K562 (cell line): ENCODE measurements around the gene METTL25B. TPM values are rescaled to one million over a fixed set of nuclear protein-coding genes. Genes with fewer than 3 reads are reported as not detected.

ENCODE experiments used
- CC2D1A ChIP-seq: fragments of 450-650 bp; IDR thresholded peaks from 2 replicates; pipeline ENCODE4 v1.6.1; 2017; ENCODE audit warnings: mild to moderate bottlenecking
- EP300 ChIP-seq: IDR thresholded peaks from 2 replicates; pipeline ENCODE4 v1.6.1; 2012; ENCODE audit warnings: low read length, improper control_type of control experiment
- FOSL1 ChIP-seq: fragments of 200-800 bp; sonication (Bioruptor generic); conservative IDR thresholded peaks from 2 replicates; pipeline ENCODE4 v1.6.1; 2016; ENCODE audit warnings: missing genetic modification characterization, missing compliant biosample characterization
- L3MBTL2 ChIP-seq: fragments of 450-650 bp; IDR thresholded peaks from 2 replicates; pipeline ENCODE4 v1.6.1; 2016; ENCODE audit warnings: mild to moderate bottlenecking, moderate library complexity
- NCOA6 ChIP-seq: fragments of 450-650 bp; IDR thresholded peaks from 2 replicates; pipeline ENCODE4 v1.6.1; 2017; ENCODE audit warnings: mild to moderate bottlenecking
- NRF1 ChIP-seq, 2 experiments: fragments of 450-650 bp; IDR thresholded peaks in 1 of 2; conservative IDR thresholded peaks in 1 of 2; 2 replicates each; pipeline ENCODE4 v1.6.1; 2014; ENCODE audit warnings: mild to moderate bottlenecking in 2 of 2
- SMAD3 ChIP-seq: fragments of 450-650 bp; formaldehyde crosslinking; conservative IDR thresholded peaks from 2 replicates; pipeline ENCODE4 v1.4.0; 2020; ENCODE audit warnings: mild to moderate bottlenecking
- SMC3 ChIP-seq: conservative IDR thresholded peaks from 2 replicates; pipeline ENCODE4 v1.6.1; 2011; ENCODE audit warnings: low read depth, low read length, improper control_type of control experiment; ENCODE audit not compliant: insufficient read depth
- TFAP4 ChIP-seq: sonication (generic); formaldehyde crosslinking; IDR thresholded peaks from 2 replicates; pipeline ENCODE4 v1.8.0; 2022; ENCODE audit warnings: missing genetic modification reagents, mild to moderate bottlenecking, moderate library complexity, borderline replicate concordance
- UBTF ChIP-seq, 2 experiments: IDR thresholded peaks; 2 replicates each; pipeline ENCODE4 v1.6.1; 2012; ENCODE audit warnings: improper control_type of control experiment in 2 of 2, low read depth in 2 of 2, low read length in 2 of 2, borderline replicate concordance in 1 of 2
- XRCC5 ChIP-seq: fragments of 200-400 bp; formaldehyde crosslinking; IDR thresholded peaks from 2 replicates; pipeline ENCODE4 v1.6.1; 2017; ENCODE audit warnings: low read depth, mild to moderate bottlenecking, low read length
- ZNF24 ChIP-seq: fragments of 450-650 bp; IDR thresholded peaks from 2 replicates; pipeline ENCODE4 v1.6.1; 2016
- ZZZ3 ChIP-seq: fragments of 450-650 bp; IDR thresholded peaks from 2 replicates; pipeline ENCODE4 v1.6.1; 2016; ENCODE audit warnings: antibody characterized with exemption, mild to moderate bottlenecking, moderate library complexity
- polyA plus RNA-seq, 8 experiments: library from polyadenylated mRNA; depleted of rRNA in 4 of 8; stranded (reverse) in 5 of 8; unstranded in 3 of 8; fragments of >200 nt; fragmentation: Nextera tagmentation in 2 of 8; fragmentation: Illumina TruSeq in 1 of 8; extraction: Ambion mirVana in 2 of 8; extraction: Trizol in 1 of 8; gene quantifications; 2 replicates each; pipeline versions ENCODE4 v1.2.1 to v1.2.3, GENCODE V29; 2011 to 2014; ENCODE audit warnings: inconsistent platforms in 1 of 8, missing spikeins in 1 of 8
- total RNA-seq, 7 experiments: library from RNA; depleted of rRNA in 6 of 7; stranded (reverse); fragments of >200 nt in 6 of 7; fragmentation: Illumina TruSeq in 2 of 7; extraction: Trizol in 2 of 7; gene quantifications; 2 replicates each; pipeline versions ENCODE4 v1.2.1 to v1.2.3, GENCODE V29; 2011 to 2021; ENCODE audit warnings: low replicate concordance in 1 of 7
- TF ChIP-seq, protein P1 (sequence below): sonication (generic); formaldehyde crosslinking; IDR thresholded peaks from 2 replicates; pipeline ENCODE4 v1.8.0; 2023; ENCODE audit warnings: missing genetic modification reagents, mild to moderate bottlenecking, borderline replicate concordance
- TF ChIP-seq, protein P2 (sequence below): sonication (generic); formaldehyde crosslinking; IDR thresholded peaks from 2 replicates; pipeline ENCODE4 v1.9.0; 2022; ENCODE audit warnings: mild to moderate bottlenecking, missing genetic modification reagents
- TF ChIP-seq, protein P3 (sequence below): fragments of 250-450 bp; sonication (Bioruptor Pico); IDR thresholded peaks from 2 replicates; pipeline ENCODE4 v1.5.0; 2020; ENCODE audit warnings: mild to moderate bottlenecking

METTL25B gene
- total and polyA plus RNA-seq, 9 of the 15 experiments (the other 6 are each of a cell fraction or from before 2014, with no cell fraction given) = 7.7 to 48.3 (median 33.1) TPM

DNA sequence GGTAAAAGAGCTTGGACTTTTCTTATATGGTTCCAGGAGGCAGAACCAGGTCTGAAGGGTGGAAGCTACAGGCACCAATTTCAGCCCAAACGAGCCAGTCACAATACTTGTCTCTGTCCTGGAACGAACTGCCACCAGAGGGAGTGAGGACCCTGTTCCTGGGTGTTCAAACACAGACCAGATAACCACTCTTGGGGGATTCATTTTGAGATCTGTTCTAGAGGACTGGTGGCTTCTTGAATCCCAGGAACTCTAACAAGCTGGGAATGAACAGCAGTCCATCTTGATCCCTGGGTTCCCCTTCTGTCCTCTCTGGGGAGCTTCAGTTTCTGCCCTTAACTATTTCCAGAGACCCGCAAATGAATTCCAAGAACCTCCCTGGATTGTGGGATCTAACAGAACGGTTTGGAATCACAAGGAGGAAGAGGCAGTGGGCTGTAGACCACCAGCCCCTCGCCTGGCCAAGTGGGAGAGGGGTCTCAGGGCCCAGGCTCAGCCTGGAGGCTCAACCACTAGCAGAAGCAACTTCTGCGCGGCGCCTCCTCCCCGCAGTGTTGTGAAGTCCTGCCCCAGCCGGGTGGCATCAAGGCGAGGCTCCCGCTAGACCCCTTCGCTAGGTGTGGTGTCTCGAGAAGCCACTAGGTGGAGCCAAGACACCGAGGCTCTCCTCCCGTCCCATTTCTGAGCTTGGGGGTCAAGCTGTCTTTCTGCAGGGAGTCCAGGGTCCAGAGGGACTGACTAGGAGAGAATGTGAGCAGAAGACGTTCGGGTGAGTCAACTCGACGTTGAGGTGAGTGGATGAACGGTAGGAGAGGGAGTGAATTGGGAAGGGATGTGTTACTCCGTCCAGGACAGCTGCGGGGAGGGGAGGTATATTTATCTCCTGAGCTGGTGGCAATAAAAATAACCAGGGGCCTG is 39.0 kb upstream of the METTL25B start (continued):
- TF ChIP-seq UBTF (IDR thresholded peaks at IDR 0.05; ENCODE audit: borderline replicate concordance in 1 of 2, low read depth in 2 of 2, low read length in 2 of 2) = 0 out of 4 replicates have a peak, but pooled peaks of 1 of the 2 experiments have one; percentile 43
- TF ChIP-seq NCOA6 = no peak
- peak; percentile 30; the same call in 1 of the 2 replicates for TF ChIP-seq ZNF24
- TF ChIP-seq TFAP4 (CRISPR knock-in tag) = peak; percentile 81
- peak; percentile 98 for TF ChIP-seq SMC3
- TF ChIP-seq SMAD3 (CRISPR knock-in tag) = no peak
- TF ChIP-seq ZZZ3 = no peak
- TF ChIP-seq FOSL1 (tag) = no peak; the same call in 1 of the 2 replicates
- TF ChIP-seq, protein P1, sequence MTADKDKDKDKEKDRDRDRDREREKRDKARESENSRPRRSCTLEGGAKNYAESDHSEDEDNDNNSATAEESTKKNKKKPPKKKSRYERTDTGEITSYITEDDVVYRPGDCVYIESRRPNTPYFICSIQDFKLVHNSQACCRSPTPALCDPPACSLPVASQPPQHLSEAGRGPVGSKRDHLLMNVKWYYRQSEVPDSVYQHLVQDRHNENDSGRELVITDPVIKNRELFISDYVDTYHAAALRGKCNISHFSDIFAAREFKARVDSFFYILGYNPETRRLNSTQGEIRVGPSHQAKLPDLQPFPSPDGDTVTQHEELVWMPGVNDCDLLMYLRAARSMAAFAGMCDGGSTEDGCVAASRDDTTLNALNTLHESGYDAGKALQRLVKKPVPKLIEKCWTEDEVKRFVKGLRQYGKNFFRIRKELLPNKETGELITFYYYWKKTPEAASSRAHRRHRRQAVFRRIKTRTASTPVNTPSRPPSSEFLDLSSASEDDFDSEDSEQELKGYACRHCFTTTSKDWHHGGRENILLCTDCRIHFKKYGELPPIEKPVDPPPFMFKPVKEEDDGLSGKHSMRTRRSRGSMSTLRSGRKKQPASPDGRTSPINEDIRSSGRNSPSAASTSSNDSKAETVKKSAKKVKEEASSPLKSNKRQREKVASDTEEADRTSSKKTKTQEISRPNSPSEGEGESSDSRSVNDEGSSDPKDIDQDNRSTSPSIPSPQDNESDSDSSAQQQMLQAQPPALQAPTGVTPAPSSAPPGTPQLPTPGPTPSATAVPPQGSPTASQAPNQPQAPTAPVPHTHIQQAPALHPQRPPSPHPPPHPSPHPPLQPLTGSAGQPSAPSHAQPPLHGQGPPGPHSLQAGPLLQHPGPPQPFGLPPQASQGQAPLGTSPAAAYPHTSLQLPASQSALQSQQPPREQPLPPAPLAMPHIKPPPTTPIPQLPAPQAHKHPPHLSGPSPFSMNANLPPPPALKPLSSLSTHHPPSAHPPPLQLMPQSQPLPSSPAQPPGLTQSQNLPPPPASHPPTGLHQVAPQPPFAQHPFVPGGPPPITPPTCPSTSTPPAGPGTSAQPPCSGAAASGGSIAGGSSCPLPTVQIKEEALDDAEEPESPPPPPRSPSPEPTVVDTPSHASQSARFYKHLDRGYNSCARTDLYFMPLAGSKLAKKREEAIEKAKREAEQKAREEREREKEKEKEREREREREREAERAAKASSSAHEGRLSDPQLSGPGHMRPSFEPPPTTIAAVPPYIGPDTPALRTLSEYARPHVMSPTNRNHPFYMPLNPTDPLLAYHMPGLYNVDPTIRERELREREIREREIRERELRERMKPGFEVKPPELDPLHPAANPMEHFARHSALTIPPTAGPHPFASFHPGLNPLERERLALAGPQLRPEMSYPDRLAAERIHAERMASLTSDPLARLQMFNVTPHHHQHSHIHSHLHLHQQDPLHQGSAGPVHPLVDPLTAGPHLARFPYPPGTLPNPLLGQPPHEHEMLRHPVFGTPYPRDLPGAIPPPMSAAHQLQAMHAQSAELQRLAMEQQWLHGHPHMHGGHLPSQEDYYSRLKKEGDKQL (CRISPR knock-in tag) = peak; percentile 65; the same call in 1 of the 2 replicates
- peak; percentile 55 for TF ChIP-seq L3MBTL2
- 0 out of 2 replicates have a peak, but pooled peaks have one; percentile 64 for TF ChIP-seq XRCC5
- TF ChIP-seq, protein P2, sequence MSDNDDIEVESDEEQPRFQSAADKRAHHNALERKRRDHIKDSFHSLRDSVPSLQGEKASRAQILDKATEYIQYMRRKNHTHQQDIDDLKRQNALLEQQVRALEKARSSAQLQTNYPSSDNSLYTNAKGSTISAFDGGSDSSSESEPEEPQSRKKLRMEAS = 0 out of 2 replicates have a peak, but pooled peaks have one; percentile 29
- TF ChIP-seq, protein P3, sequence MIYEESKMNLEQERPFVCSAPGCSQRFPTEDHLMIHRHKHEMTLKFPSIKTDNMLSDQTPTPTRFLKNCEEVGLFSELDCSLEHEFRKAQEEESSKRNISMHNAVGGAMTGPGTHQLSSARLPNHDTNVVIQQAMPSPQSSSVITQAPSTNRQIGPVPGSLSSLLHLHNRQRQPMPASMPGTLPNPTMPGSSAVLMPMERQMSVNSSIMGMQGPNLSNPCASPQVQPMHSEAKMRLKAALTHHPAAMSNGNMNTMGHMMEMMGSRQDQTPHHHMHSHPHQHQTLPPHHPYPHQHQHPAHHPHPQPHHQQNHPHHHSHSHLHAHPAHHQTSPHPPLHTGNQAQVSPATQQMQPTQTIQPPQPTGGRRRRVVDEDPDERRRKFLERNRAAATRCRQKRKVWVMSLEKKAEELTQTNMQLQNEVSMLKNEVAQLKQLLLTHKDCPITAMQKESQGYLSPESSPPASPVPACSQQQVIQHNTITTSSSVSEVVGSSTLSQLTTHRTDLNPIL = no peak
- peak; percentile 54 to 64 for TF ChIP-seq NRF1 (conservative IDR thresholded peaks at IDR 0.05 in 1 of 2, IDR thresholded peaks at IDR 0.05 in 1 of 2)
- TF ChIP-seq CC2D1A = peak; percentile 85
- TF ChIP-seq EP300 = 0 out of 2 replicates have a peak, but pooled peaks have one; percentile 12
